GM12874 (cell line): ENCODE measurements around the gene RPAP3.

ENCODE experiments used
- TF ChIP-seq, protein P1 (sequence below): IDR thresholded peaks from 2 replicates; pipeline ENCODE4 v1.5.1; 2011; ENCODE audit warnings: low read depth, mild to moderate bottlenecking, control low read depth, low read length, moderate library complexity; ENCODE audit not compliant: insufficient read depth

Gene RPAP3

GRCh38 chr12:47735649-47736048 lies 29.8 kb upstream of the RPAP3 start:
- TF ChIP-seq, protein P1, sequence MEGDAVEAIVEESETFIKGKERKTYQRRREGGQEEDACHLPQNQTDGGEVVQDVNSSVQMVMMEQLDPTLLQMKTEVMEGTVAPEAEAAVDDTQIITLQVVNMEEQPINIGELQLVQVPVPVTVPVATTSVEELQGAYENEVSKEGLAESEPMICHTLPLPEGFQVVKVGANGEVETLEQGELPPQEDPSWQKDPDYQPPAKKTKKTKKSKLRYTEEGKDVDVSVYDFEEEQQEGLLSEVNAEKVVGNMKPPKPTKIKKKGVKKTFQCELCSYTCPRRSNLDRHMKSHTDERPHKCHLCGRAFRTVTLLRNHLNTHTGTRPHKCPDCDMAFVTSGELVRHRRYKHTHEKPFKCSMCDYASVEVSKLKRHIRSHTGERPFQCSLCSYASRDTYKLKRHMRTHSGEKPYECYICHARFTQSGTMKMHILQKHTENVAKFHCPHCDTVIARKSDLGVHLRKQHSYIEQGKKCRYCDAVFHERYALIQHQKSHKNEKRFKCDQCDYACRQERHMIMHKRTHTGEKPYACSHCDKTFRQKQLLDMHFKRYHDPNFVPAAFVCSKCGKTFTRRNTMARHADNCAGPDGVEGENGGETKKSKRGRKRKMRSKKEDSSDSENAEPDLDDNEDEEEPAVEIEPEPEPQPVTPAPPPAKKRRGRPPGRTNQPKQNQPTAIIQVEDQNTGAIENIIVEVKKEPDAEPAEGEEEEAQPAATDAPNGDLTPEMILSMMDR, result no peak

DNA sequence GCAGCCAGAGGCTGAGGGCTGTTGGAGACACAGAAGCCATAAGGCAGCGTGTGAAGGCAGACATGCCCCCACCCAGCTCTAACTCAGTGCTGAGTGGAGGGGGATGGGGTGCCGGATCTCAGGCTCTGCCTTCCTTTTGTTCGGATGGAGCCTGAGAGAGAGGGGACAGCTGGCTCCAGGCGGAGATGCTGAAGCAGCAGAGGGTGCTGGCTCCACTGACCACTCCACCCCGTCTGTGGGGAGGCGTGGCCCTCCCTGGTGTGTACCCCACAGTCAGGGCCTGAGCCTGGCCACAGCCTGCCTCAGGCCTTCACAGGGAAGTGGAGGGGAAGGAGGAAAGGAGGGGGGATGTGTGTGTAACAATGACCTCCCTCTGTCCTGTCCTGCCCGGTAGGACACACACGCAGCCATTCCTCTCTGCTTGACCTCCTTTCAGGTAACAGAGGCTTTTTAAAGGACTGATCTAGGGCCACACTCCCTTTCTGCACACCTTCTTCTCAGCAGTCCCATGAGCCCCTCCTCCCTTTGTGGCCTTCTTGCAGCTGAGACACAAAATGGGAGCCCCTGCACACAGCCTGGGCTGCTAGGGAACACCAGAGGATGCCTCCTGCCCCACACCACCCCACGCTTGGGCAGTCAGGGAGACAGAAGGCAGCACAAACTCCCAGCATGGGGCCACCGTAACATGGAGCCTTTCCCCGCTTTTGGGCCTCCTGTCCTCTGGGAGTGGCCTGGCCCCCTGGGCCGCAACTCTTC lies 29.1 kb upstream of the RPAP3 start:
- TF ChIP-seq, protein P1, result no peak

DNA sequence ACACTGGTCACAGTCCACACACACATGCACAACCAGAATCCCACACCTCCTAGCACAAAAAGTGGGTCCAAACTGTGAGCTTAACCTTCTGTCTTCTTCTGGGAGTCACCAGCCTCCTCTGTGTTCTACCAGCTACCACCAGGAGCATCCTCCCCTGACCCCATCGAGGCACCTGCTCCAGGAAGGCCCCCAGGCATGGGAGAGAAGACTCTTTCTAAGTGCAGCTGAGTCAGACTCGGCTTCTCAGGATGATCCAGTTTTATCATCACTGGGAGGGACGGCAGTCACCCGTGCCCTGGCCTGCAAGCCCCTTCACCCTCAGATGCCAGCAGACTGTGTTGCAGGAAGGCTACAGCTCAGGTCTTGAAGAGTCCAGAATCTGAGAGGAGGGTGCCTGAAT lies 27.3 kb upstream of the RPAP3 start:
- TF ChIP-seq, protein P1, result no peak

GRCh38 chr12:47732504-47732903 lies 26.7 kb upstream of the RPAP3 start:
- TF ChIP-seq, protein P1, result no peak

DNA sequence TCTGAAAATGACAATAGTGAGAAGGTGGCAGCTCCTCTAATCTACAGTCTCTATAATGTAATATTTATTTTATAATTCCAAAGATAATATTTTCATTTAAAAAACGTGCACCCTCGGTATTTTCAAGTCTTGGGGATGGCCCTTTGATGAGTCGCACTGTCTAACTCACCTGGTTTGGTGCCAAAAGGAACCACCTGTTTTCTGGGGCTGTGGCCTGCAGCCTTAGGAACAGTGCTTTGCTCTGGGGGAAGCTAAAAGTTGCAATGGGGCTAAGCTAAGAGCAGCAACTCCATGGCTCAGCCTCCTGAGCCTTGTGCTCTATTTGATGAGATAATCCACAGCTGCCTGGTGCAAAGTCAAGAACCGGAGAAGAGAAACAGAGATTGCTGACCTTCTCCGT lies 25.9 kb upstream of the RPAP3 start:
- TF ChIP-seq, protein P1, result no peak

DNA sequence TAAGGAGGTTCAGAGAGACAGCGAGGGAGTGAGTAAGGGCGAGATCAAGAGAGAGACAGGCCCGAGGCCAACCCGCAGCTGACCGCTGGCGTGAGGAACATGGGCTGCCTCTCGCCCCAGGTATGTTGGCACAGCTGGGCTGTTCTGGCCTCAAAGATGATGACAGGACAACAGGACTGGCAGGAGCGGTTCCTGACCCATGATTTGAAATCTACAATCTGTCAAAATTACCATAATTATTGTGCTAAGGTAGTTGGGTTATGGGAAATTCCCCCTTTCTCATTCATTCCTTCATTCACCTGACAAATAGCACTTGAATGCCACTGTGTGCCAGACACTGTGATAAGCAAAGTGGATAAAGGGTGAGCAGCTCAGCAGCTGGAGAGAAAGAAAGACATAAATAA lies 24.5 kb upstream of the RPAP3 start:
- TF ChIP-seq, protein P1, result no peak

GRCh38 chr12:47729233-47729632 lies 23.4 kb upstream of the RPAP3 start:
- TF ChIP-seq, protein P1, result no peak

GRCh38 chr12:47725893-47726292 lies 20.1 kb upstream of the RPAP3 start:
- TF ChIP-seq, protein P1, result no peak
